HepG2 (cell line): ENCODE measurements around the gene PSMD5. TPM values are rescaled to one million over a fixed set of nuclear protein-coding genes. Genes with fewer than 3 reads are reported as not detected.

Experiments
- AKAP8 ChIP-seq: sonication (generic); formaldehyde crosslinking; IDR thresholded peaks from 2 replicates; pipeline ENCODE4 v1.5.1; 2020; ENCODE audit warnings: mild to moderate bottlenecking, missing genetic modification reagents
- CHD2 ChIP-seq: IDR thresholded peaks from 2 replicates; pipeline ENCODE4 v1.6.1; 2011; ENCODE audit warnings: low read depth, low read length, improper control_type of control experiment
- GLI4 ChIP-seq: sonication (generic); formaldehyde crosslinking; IDR thresholded peaks from 2 replicates; pipeline ENCODE4 v1.5.1; 2020; ENCODE audit warnings: missing genetic modification reagents, mild to moderate bottlenecking, moderate library complexity, borderline replicate concordance
- KDM1A ChIP-seq: IDR thresholded peaks from 2 replicates; pipeline ENCODE4 v1.6.1; 2016; ENCODE audit warnings: missing compliant biosample characterization
- KDM5B ChIP-seq: sonication (generic); formaldehyde crosslinking; IDR thresholded peaks from 2 replicates; pipeline ENCODE4 v1.4.0; 2020; ENCODE audit warnings: missing genetic modification reagents, mild to moderate bottlenecking, borderline replicate concordance
- MAFG ChIP-seq: sonication (generic); formaldehyde crosslinking; IDR thresholded peaks from 2 replicates; pipeline ENCODE4 v1.5.1; 2020; ENCODE audit warnings: mild to moderate bottlenecking, missing genetic modification reagents
- MXI1 ChIP-seq: IDR thresholded peaks from 3 replicates; pipeline ENCODE4 v1.6.1; 2012; ENCODE audit warnings: low read depth, low read length, inconsistent platforms, borderline replicate concordance
- RXRA ChIP-seq: sonication (generic); formaldehyde crosslinking; IDR thresholded peaks from 2 replicates; pipeline ENCODE4 v1.5.1; 2020; ENCODE audit warnings: missing genetic modification reagents
- SKIL ChIP-seq: sonication (generic); formaldehyde crosslinking; IDR thresholded peaks from 2 replicates; pipeline ENCODE4 v1.8.0; 2022; ENCODE audit warnings: missing genetic modification reagents, mild to moderate bottlenecking, moderate library complexity, borderline replicate concordance
- ZKSCAN1 ChIP-seq: fragments of 150-350 bp; IDR thresholded peaks from 2 replicates; pipeline ENCODE4 v1.6.1; 2014; ENCODE audit warnings: low read length
- ZMYM3 ChIP-seq: sonication (generic); formaldehyde crosslinking; IDR thresholded peaks from 2 replicates; pipeline ENCODE4 v1.5.1; 2020; ENCODE audit warnings: mild to moderate bottlenecking, missing genetic modification reagents
- ZNF17 ChIP-seq: sonication (generic); formaldehyde crosslinking; IDR thresholded peaks from 2 replicates; pipeline ENCODE4 v1.5.0; 2020; ENCODE audit warnings: mild to moderate bottlenecking, missing genetic modification reagents
- ZNF18 ChIP-seq: sonication (generic); formaldehyde crosslinking; IDR thresholded peaks from 2 replicates; pipeline ENCODE4 v1.8.0; 2022; ENCODE audit warnings: mild to moderate bottlenecking, missing genetic modification reagents; ENCODE audit not compliant: insufficient replicate concordance
- ZNF318 ChIP-seq: sonication (generic); formaldehyde crosslinking; IDR thresholded peaks from 2 replicates; pipeline ENCODE4 v1.4.0; 2020; ENCODE audit warnings: mild to moderate bottlenecking, missing genetic modification reagents
- ZNF326 ChIP-seq: sonication (generic); formaldehyde crosslinking; IDR thresholded peaks from 2 replicates; pipeline ENCODE4 v1.4.0; 2020; ENCODE audit warnings: missing genetic modification reagents, borderline replicate concordance
- ZNF510 ChIP-seq: sonication (generic); formaldehyde crosslinking; IDR thresholded peaks from 2 replicates; pipeline ENCODE4 v1.4.0; 2020; ENCODE audit warnings: low read depth, mild to moderate bottlenecking, missing genetic modification reagents
- ZNF772 ChIP-seq: sonication (generic); formaldehyde crosslinking; IDR thresholded peaks from 2 replicates; pipeline ENCODE4 v1.5.0; 2020; ENCODE audit warnings: mild to moderate bottlenecking, missing genetic modification reagents
- polyA plus RNA-seq, 8 experiments: library from polyadenylated mRNA; depleted of rRNA in 3 of 8; stranded (reverse) in 7 of 8; unstranded in 1 of 8; fragments of >200 nt; fragmentation: Illumina TruSeq in 4 of 8; extraction: Trizol in 4 of 8; gene quantifications; 2 replicates each; pipeline versions ENCODE4 v1.2.1 to v1.2.3, GENCODE V29; 2011 to 2016; ENCODE audit warnings: low read depth in 4 of 8, missing spikeins in 1 of 8, mixed read lengths in 1 of 8; ENCODE audit not compliant: insufficient read depth in 1 of 8
- total RNA-seq, 5 experiments: library from RNA; depleted of rRNA; stranded (reverse); fragments of >200 nt; fragmentation: Illumina TruSeq; extraction: Trizol; gene quantifications; 2 replicates each; pipeline ENCODE4 v1.2.3, GENCODE V29; 2016; ENCODE audit warnings: low read depth in 1 of 5

The PSMD5 gene
- total and polyA plus RNA-seq, 2 of the 13 experiments (the other 11 are each of a cell fraction or from before 2014, with no cell fraction given), result 12.7 to 18.1 TPM

- TF ChIP-seq MAFG (CRISPR knock-in tag) (no peak), ZNF318 (CRISPR knock-in tag) (no peak), ZNF326 (CRISPR knock-in tag) (no peak), ZNF18 (CRISPR knock-in tag) (no peak), RXRA (peak; percentile 87), ZNF772 (CRISPR knock-in tag) (peak; percentile 60; the same call in 1 of the 2 replicates), ZKSCAN1 (no peak), ZNF510 (CRISPR knock-in tag) (no peak), MXI1 (peak; percentile 80; the same call in 1 of the 3 replicates), KDM1A (CRISPR knock-in tag) (no peak), KDM5B (CRISPR knock-in tag) (peak; percentile 93; the same call in 1 of the 2 replicates), SKIL (peak; percentile 37; the same call in 1 of the 2 replicates), ZNF17 (CRISPR knock-in tag) (no peak), AKAP8 (peak; percentile 82; the same call in 1 of the 2 replicates), CHD2 (no peak), ZMYM3 (CRISPR knock-in tag) (no peak), GLI4 (no peak; the same call in 1 of the 2 replicates)
These were observed 49.6 kb downstream of the PSMD5 start, which contains the start of gene FBXW2 (continued) for GRCh38 chr9:120792898-120793765.
